GM12878 (cell line): ENCODE measurements around the gene MR1. TPM values are rescaled to one million over a fixed set of nuclear protein-coding genes. Genes with fewer than 3 reads are reported as not detected.

Experiments
- ATF3 ChIP-seq: IDR thresholded peaks from 2 replicates; pipeline ENCODE4 v1.6.1; 2011; ENCODE audit warnings: low read depth, mild to moderate bottlenecking, low read length, moderate library complexity, borderline replicate concordance; ENCODE audit errors: extremely low read depth
- BCL3 ChIP-seq: IDR thresholded peaks from 2 replicates; pipeline ENCODE4 v1.6.1; 2011; ENCODE audit warnings: borderline replicate concordance, low read depth, mild to moderate bottlenecking, moderate library complexity, low read length; ENCODE audit not compliant: insufficient read depth, poor library complexity, severe bottlenecking
- CEBPZ ChIP-seq: fragments of 150-350 bp; IDR thresholded peaks from 2 replicates; pipeline ENCODE4 v1.6.1; 2016; ENCODE audit warnings: low read depth, low read length
- CREM ChIP-seq: IDR thresholded peaks from 2 replicates; pipeline ENCODE4 v1.6.1; 2014; ENCODE audit warnings: antibody characterized with exemption, low read depth
- FOXK2 ChIP-seq: fragments of 450-650 bp; IDR thresholded peaks from 2 replicates; pipeline ENCODE4 v1.6.1; 2017; ENCODE audit warnings: mild to moderate bottlenecking, moderate library complexity
- HDAC6 ChIP-seq: fragments of 200-600 bp; sonication (generic); IDR thresholded peaks from one replicate; pipeline ENCODE4 v1.8.0; 2017; ENCODE audit warnings: antibody characterized with exemption; ENCODE audit not compliant: unreplicated experiment
- MYC ChIP-seq: IDR thresholded peaks from 2 replicates; pipeline ENCODE4 v1.6.1; 2011; ENCODE audit warnings: mild to moderate bottlenecking, low read length, moderate library complexity, inconsistent platforms; ENCODE audit not compliant: insufficient read depth, insufficient replicate concordance, insufficient read length, severe bottlenecking
- NFYA ChIP-seq: IDR thresholded peaks from 2 replicates; pipeline ENCODE4 v1.6.1; 2011; ENCODE audit warnings: low read depth, mild to moderate bottlenecking, low read length, improper control_type of control experiment, borderline replicate concordance
- NR2C2 ChIP-seq: IDR thresholded peaks from 2 replicates; pipeline ENCODE4 v1.6.1; 2011; ENCODE audit warnings: borderline replicate concordance, low read depth; ENCODE audit not compliant: control insufficient read depth, insufficient read length
- PAX8 ChIP-seq: fragments of 450-650 bp; IDR thresholded peaks from 2 replicates; pipeline ENCODE4 v1.6.1; 2017; ENCODE audit warnings: mild to moderate bottlenecking, moderate library complexity
- POLR2AphosphoS5 ChIP-seq: IDR thresholded peaks from 2 replicates; pipeline ENCODE4 v1.6.1; 2011; ENCODE audit warnings: mild to moderate bottlenecking, low read length, inconsistent platforms
- RB1 ChIP-seq: fragments of 450-650 bp; formaldehyde crosslinking; IDR thresholded peaks from 2 replicates; pipeline ENCODE4 v1.6.1; 2017; ENCODE audit warnings: mild to moderate bottlenecking, borderline replicate concordance
- RBBP5 ChIP-seq: fragments of 200-600 bp; sonication (generic); conservative IDR thresholded peaks from 2 replicates; pipeline ENCODE4 v1.6.1; 2016
- RFX5 ChIP-seq: IDR thresholded peaks from 2 replicates; pipeline ENCODE4 v1.6.1; 2011; ENCODE audit warnings: low read depth, low read length, improper control_type of control experiment
- SREBF1 ChIP-seq: IDR thresholded peaks from 2 replicates; pipeline ENCODE4 v1.6.1; 2012; ENCODE audit warnings: mild to moderate bottlenecking, low read length
- TBL1XR1 ChIP-seq: IDR thresholded peaks from 2 replicates; pipeline ENCODE4 v1.6.1; 2012; ENCODE audit warnings: low read depth, low read length, improper control_type of control experiment
- ZBTB33 ChIP-seq: fragments of 450-650 bp; IDR thresholded peaks from 2 replicates; pipeline ENCODE4 v1.6.1; 2017; ENCODE audit warnings: mild to moderate bottlenecking
- ZNF687 ChIP-seq: fragments of 450-650 bp; IDR thresholded peaks from 2 replicates; pipeline ENCODE4 v1.6.1; 2017; ENCODE audit warnings: mild to moderate bottlenecking, moderate library complexity
- polyA plus RNA-seq, 11 experiments: library from polyadenylated mRNA; depleted of rRNA in 4 of 11; unstranded in 6 of 11; stranded (reverse) in 5 of 11; fragments of >200 nt; fragmentation: Nextera tagmentation in 4 of 11; fragmentation: Illumina TruSeq in 1 of 11; extraction: Ambion mirVana in 4 of 11; extraction: Trizol in 1 of 11; gene quantifications; 1 replicate in 1 of 11; 2 replicates in 10 of 11; pipeline versions ENCODE4 v1.2.1 to v1.2.3, GENCODE V29; 2011 to 2016; ENCODE audit warnings: inconsistent platforms in 2 of 11, missing spikeins in 2 of 11, low read depth in 1 of 11
- total RNA-seq, 4 experiments: library from RNA; depleted of rRNA in 3 of 4; stranded (reverse); fragments of >200 nt in 3 of 4; fragmentation: Illumina TruSeq in 1 of 4; extraction: Trizol in 1 of 4; gene quantifications; 2 replicates each; pipeline versions ENCODE4 v1.2.1 to v1.2.3, GENCODE V29; 2013 to 2021

MR1 gene
- total and polyA plus RNA-seq, 10 of the 15 experiments (the other 5 are each of a cell fraction or from before 2014, with no cell fraction given), result 24.7 to 65.9 (median 30.9) TPM

GRCh38 chr1:181100015-181100905 lies 66.5 kb downstream of the MR1 start (continued):
- TF ChIP-seq MYC, result no peak
- no peak for TF ChIP-seq POLR2AphosphoS5
- no peak for TF ChIP-seq RFX5
- no peak for TF ChIP-seq ATF3
- TF ChIP-seq NR2C2, result no peak
- TF ChIP-seq PAX8, result no peak
- no peak for TF ChIP-seq ZNF687
- peak; percentile 52; the same call in 1 of the 2 replicates for TF ChIP-seq CREM
- TF ChIP-seq ZBTB33, result no peak
- no peak for TF ChIP-seq CEBPZ
- TF ChIP-seq RBBP5, result no peak
- no peak for TF ChIP-seq HDAC6
- TF ChIP-seq TBL1XR1, result no peak
- TF ChIP-seq NFYA, result no peak
- no peak for TF ChIP-seq RB1
- TF ChIP-seq BCL3, result peak; percentile 58
- TF ChIP-seq FOXK2, result no peak
- TF ChIP-seq SREBF1, result no peak
